HG03135 (cell line): ENCODE measurements around the gene UGT8.
"Not testable (repeated sequence)": the region's sequence is repeated elsewhere in the genome, so short reads cannot be mapped to it uniquely, and the experiment has no call there.

Experiments used
- ATAC-seq: cut with Tn5 transposase; IDR thresholded peaks from one replicate; pipeline ENCODE4 v1.9.1; 2021; ENCODE audit warnings: mild to moderate bottlenecking, moderate library complexity; ENCODE audit not compliant: unreplicated experiment

The UGT8 gene

GRCh38 chr4:114603497-114603896 lies 4.9 kb downstream of the UGT8 start:
- ATAC-seq, result peak; percentile 91

DNA sequence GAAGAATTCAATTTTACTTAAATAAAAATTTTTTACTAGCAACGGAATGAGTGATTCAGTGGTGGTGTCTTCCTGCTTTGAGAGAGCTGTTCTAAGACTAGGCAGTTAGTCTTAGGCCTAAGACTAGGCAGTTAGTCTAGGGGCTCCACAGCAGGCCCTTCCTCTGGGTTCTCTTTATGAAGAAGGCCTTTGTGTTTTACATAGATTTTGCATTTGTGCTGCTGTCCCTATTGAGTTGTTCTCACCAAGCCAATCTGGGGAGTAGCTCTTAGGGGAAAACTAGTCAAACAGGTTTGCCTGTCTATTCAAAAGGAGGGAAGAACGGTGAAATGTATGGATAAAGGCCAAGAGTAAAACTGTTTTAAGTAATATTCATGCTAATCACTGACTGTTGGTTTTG lies 7.6 kb downstream of the UGT8 start:
- ATAC-seq, result no peak

DNA sequence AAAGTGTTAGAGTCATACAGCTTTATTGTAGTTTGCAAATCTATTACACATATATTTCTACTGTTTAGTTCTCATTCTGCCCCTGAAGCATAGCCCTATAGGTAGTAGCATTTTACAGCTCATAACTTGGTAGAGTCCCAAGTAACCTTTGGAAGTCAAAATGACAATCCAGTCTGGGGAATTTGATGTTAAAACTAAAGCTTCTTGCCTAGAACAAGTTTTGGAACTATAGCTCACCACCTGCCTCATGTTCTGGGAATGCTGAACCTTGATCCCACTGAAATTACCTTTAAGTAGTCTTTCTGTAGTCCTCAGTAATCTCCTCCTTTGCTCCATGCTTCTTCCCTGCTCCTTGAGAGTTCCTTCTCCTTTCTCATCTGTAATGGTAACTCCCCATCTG lies 8.4 kb downstream of the UGT8 start:
- no peak for ATAC-seq

GRCh38 chr4:114613560-114613959 lies 15.0 kb downstream of the UGT8 start:
- no peak for ATAC-seq

- peak; percentile 69 for ATAC-seq
Measured at GRCh38 chr4:114615435-114615834, 16.8 kb downstream of the UGT8 start.

DNA sequence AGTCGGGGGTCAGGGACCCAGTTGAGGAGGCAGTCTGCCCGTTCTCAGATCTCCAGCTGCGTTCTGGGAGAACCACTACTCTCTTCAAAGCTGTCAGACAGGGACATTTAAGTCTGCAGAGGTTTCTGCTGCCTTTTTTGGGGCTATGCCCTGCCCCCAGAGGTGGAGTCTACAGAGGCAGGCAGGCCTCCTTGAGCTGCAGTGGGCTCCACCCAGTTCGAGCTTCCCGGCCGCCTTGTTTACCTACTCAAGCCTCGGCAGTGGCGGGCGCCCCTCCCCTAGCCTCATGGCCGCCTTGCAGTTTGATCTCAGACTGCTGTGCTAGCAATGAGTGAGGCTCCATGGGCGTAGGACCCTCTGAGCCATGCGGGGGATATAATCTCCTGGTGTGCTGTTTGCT lies 17.4 kb downstream of the UGT8 start:
- ATAC-seq, result not testable (repeated sequence)

GRCh38 chr4:114626196-114626595 lies 27.6 kb downstream of the UGT8 start:
- ATAC-seq, result no peak

GRCh38 chr4:114636192-114636935 lies 37.8 kb downstream of the UGT8 start:
- no peak for ATAC-seq

DNA sequence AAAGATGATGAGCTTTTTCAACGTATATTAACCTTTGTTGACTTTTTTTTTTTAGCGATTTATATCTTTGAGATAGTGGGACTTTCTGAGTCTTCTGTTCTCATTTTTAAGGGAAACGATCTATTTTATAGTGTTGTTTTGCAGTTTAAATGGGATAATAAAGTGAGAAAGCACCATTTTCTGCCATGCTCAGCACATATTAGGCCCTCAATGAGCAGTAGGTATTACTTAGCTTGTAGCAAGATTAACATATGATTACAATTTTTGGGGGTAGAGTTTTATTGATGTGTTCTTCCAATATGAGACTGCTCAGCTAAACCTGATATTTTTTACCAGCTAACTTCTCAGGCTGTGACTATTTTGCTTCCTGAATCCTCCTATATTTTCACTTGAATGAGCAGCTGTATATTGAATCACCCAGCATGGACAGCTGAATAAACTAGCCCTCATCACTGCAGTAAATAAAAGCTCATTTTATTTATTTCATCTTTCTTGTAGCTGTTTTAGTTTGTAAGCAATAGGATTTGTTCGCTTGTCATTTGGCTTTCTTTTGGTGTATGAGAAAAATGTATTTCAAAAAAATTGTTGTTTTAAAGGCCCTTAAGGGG lies 43.7 kb downstream of the UGT8 start:
- ATAC-seq, result no peak

DNA sequence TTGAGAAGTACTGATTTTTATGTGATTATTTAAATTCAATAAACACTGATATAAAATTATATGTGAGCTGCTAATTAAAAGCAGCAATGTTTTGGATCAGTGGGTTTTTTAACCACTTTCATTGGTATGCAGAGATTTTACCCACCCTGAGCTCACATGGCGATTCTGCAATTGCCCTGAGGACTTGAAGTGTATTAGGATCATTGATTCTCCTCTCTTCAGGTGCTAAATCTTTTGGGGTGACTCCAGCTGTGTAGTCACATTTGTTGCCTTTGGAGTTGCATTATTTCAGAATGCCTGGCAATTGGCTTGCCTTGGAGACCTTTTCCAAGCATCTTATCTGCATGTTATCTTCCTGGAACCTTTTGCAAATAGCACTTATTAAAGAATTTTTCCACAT lies 51.3 kb downstream of the UGT8 start:
- ATAC-seq, result no peak

GRCh38 chr4:114653675-114654074 lies 55.1 kb downstream of the UGT8 start:
- no peak for ATAC-seq

GRCh38 chr4:114654592-114654991 lies 56.0 kb downstream of the UGT8 start:
- no peak for ATAC-seq

DNA sequence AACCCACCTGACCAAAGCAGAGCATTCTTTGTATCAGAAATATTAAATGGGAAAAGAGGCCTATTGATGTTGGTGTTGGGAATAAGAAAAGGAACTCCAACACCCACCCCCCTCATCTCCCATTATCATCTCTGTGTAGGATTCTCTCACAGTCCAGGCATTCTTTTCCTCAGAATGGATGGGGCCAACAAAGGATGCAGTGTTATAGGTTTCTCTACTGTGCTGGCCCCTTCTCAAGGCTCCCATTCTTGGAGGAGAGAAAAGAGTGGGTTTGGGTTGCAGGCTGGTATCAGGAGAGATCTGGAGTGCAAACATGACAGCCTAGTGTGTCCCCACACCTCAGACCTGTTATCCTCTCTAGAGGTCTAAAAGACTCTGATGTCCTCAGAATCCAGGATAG lies 59.6 kb downstream of the UGT8 start:
- no peak for ATAC-seq

- ATAC-seq, result no peak
Measured at GRCh38 chr4:114658776-114659175, 60.2 kb downstream of the UGT8 start.

- peak; percentile 95 for ATAC-seq
Measured at GRCh38 chr4:114659386-114660008, 60.9 kb downstream of the UGT8 start.

DNA sequence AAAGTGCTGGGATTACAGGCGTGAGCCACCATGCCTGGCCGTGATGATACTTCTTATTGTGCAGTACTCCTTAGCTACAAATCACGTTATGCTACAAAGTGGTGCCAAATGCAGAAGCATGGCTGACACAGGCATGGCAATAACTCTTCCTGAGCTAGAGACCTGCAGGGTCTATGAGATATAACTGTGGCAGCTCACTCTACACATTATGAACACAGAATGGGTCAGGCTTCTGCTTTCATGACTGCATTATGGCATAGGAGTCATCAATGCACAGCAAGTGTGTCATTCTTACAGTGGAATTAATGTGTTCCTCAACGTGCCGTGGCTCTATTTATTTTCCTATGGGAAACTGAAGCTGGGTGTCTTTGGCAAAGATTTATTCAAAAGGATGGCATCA lies 64.5 kb downstream of the UGT8 start:
- ATAC-seq, result no peak

GRCh38 chr4:114668577-114668976 lies 70.0 kb downstream of the UGT8 start:
- ATAC-seq, result no peak

DNA sequence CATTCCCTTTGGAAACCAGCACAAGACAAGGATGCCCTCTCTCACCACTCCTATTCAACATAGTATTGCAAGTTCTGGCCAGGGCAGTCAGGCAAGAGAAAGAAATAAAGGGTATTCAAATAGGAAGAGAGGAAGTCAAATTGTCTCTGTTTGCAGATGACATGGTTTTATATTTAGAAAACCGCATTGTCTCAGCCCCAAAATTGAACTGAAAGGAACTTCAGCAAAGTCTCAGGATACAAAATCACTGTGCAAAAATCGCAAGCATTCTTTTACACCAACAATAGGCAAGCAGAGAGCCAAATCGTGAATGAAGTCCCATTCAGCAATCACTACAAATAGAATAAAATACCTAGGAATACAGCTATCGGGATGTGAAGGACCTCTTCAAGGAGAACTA lies 72.1 kb downstream of the UGT8 start:
- not testable (repeated sequence) for ATAC-seq

- ATAC-seq, result no peak
Measured at GRCh38 chr4:114673306-114673705, 74.7 kb downstream of the UGT8 start.

DNA sequence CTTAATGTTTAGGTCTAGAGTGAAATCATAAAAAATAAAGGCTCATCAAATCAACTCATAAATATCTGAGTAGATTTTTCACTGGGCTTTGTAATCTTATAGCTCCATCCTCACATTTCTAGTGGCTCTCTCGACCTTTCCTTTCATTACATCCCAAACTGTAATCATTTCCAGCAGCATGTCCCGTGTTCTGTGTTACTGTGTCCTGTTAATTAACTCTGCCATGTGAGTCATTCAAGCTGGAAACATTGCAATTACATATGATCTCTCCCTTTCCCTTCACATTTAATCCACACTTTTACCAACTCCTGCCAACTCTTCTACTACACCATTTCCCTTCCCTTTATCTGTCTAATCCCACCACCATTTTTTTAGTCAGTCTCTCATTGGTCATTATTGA lies 75.5 kb downstream of the UGT8 start:
- no peak for ATAC-seq

DNA sequence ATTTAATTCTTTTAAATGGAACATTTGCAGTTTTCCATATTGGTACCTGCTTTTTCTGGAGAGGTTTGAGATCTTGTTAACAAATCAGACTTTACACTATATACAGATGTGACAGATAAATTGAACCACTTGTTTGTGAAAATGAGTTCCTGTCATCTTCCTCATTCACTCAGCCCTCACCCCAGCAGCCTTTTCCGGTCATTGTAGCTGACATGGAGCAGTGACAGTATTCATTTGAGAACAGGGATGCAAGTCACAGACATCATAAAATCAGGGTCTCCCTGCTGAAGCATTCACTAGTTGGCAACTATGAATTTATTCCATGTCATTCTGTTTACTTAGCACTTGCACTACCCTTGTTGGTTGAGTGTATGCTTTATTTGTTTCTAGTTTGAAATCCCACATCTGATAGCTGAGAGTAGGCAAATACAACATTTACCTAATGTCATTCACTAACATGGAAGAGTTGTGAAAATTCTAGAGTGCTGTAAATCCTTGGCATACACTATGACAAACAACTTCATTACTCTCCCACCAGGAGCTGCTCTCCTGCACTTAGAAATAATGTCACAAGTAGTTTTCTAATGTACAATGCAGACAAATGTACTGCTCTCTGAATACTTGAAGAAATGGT lies 78.9 kb downstream of the UGT8 start:
- ATAC-seq, result no peak

GRCh38 chr4:114684462-114684861 lies 85.9 kb downstream of the UGT8 start:
- ATAC-seq, result no peak
